Liver (tissue), 9 donors: ENCODE results near the gene MCF2L. TPM values are rescaled to one million over a fixed set of nuclear protein-coding genes. Genes with fewer than 3 reads are reported as not detected.

Experiments
- DNase-seq: peaks from one replicate; pipeline ENCODE4 v3.0.0-alpha.2; 2017; ENCODE audit warnings: low spot score
- H3K27ac ChIP-seq, 2 donors: one replicate each; pipeline ENCODE4 v1.7.0; 2013; ENCODE audit warnings: inconsistent platforms in 2 of 2, low read length in 2 of 2, control low read depth in 1 of 2, low read depth in 1 of 2, mild to moderate bottlenecking in 1 of 2
- H3K27me3 ChIP-seq, 4 donors: one replicate each; pipeline versions ENCODE4 v1.6.1 to v1.7.0; 2013; ENCODE audit warnings: low read length in 3 of 4, inconsistent platforms in 1 of 4, mild to moderate bottlenecking in 1 of 4, moderate library complexity in 1 of 4; ENCODE audit not compliant: control insufficient read depth in 4 of 4, insufficient read depth in 4 of 4
- H3K36me3 ChIP-seq, 4 donors: one replicate each; pipeline versions ENCODE4 v1.6.1 to v1.7.0; 2013; ENCODE audit warnings: low read length in 3 of 4, mild to moderate bottlenecking in 3 of 4, low read depth in 1 of 4, moderate library complexity in 1 of 4; ENCODE audit not compliant: control insufficient read depth in 4 of 4, insufficient read depth in 3 of 4
- H3K4me1 ChIP-seq, 4 donors: one replicate each; pipeline versions ENCODE4 v1.6.1 to v1.7.0; 2013; ENCODE audit warnings: low read length in 3 of 4, mild to moderate bottlenecking in 3 of 4, moderate library complexity in 1 of 4; ENCODE audit not compliant: control insufficient read depth in 4 of 4, insufficient read depth in 4 of 4
- H3K4me3 ChIP-seq, 3 donors: one replicate each; pipeline versions ENCODE4 v1.6.1 to v1.7.0; 2013; ENCODE audit warnings: low read length in 3 of 3, control low read depth in 1 of 3, low read depth in 1 of 3, mild to moderate bottlenecking in 1 of 3
- H3K9ac ChIP-seq, 2 donors: one replicate each; pipeline ENCODE4 v1.7.0; 2013; ENCODE audit warnings: low read length in 2 of 2, mild to moderate bottlenecking in 2 of 2, moderate library complexity in 2 of 2, control low read depth in 1 of 2, low read depth in 1 of 2
- H3K9me3 ChIP-seq, 4 donors: one replicate each; pipeline versions ENCODE4 v1.6.1 to v1.7.0; 2013; ENCODE audit warnings: low read length in 3 of 4; ENCODE audit not compliant: control insufficient read depth in 4 of 4
- EGR1 ChIP-seq, 2 donors: IDR thresholded peaks; 2 replicates each; pipeline ENCODE4 v1.6.1; 2016 to 2018; ENCODE audit warnings: antibody characterized with exemption in 2 of 2, low read depth in 2 of 2
- FOXA1 ChIP-seq: IDR thresholded peaks from 2 replicates; pipeline ENCODE4 v1.6.1; 2016; ENCODE audit warnings: antibody characterized with exemption
- FOXA2 ChIP-seq: IDR thresholded peaks from 2 replicates; pipeline ENCODE4 v1.6.1; 2016; ENCODE audit warnings: antibody characterized with exemption
- GABPA ChIP-seq, 2 donors: IDR thresholded peaks in 1 of 2; conservative IDR thresholded peaks in 1 of 2; 2 replicates each; pipeline ENCODE4 v1.6.1; 2016; ENCODE audit warnings: antibody characterized with exemption in 2 of 2, mild to moderate bottlenecking in 1 of 2, moderate library complexity in 1 of 2
- HNF4A ChIP-seq, 2 donors: conservative IDR thresholded peaks; 2 replicates each; pipeline ENCODE4 v1.6.1; 2016; ENCODE audit warnings: antibody characterized with exemption in 2 of 2, mild to moderate bottlenecking in 2 of 2
- HNF4G ChIP-seq: IDR thresholded peaks from 2 replicates; pipeline ENCODE4 v1.6.1; 2016; ENCODE audit warnings: antibody characterized with exemption
- JUND ChIP-seq, 2 donors: IDR thresholded peaks; 2 replicates each; pipeline ENCODE4 v1.6.1; 2016; ENCODE audit warnings: antibody characterized with exemption in 2 of 2
- NR2F2 ChIP-seq: IDR thresholded peaks from 2 replicates; pipeline ENCODE4 v1.6.1; 2016; ENCODE audit warnings: antibody characterized with exemption
- RAD21 ChIP-seq, 2 donors: IDR thresholded peaks; 2 replicates each; pipeline ENCODE4 v1.6.1; 2016; ENCODE audit warnings: antibody characterized with exemption in 2 of 2, mild to moderate bottlenecking in 2 of 2
- TAF1 ChIP-seq: conservative IDR thresholded peaks from 2 replicates; pipeline ENCODE4 v1.6.1; 2016; ENCODE audit warnings: antibody characterized with exemption, mild to moderate bottlenecking
- YY1 ChIP-seq: IDR thresholded peaks from 2 replicates; pipeline ENCODE4 v1.6.1; 2016; ENCODE audit warnings: antibody characterized with exemption, mild to moderate bottlenecking
- WGBS: extraction: QIAGEN DNeasy Blood & Tissue Kit; methylation state at CpG from one replicate; pipeline ENCODE4 v1.1.7; 2013; 5-methylcytosine and 5-hydroxymethylcytosine counted together
- polyA plus RNA-seq, 2 donors: library from polyadenylated mRNA; stranded (reverse) in 1 of 2; unstranded in 1 of 2; fragments of 200-250 nt in 1 of 2; fragments of >200 nt in 1 of 2; fragmentation: Nextera tagmentation in 1 of 2; extraction: Ambion mirVana in 1 of 2; gene quantifications; one replicate each; pipeline versions ENCODE4 v1.2.1 to v1.2.3, GENCODE V29; 2013 to 2015
- total RNA-seq, 2 donors: library from RNA; depleted of rRNA; stranded (reverse); fragments of >200 nt; gene quantifications; one replicate each; pipeline ENCODE4 v1.2.3, GENCODE V29; 2014
- TF ChIP-seq, protein P1 (sequence below): fragments of 150-350 bp; IDR thresholded peaks from 2 replicates; pipeline ENCODE4 v1.5.1; 2017; ENCODE audit warnings: improper control_type of control experiment, low read depth, low read length; ENCODE audit not compliant: missing input control
- TF ChIP-seq, protein P2 (sequence below): IDR thresholded peaks from 2 replicates; pipeline ENCODE4 v1.6.1; 2016; ENCODE audit warnings: antibody characterized with exemption
- TF ChIP-seq, protein P3 (sequence below): IDR thresholded peaks from 2 replicates; pipeline ENCODE4 v1.6.1; 2016; ENCODE audit warnings: antibody characterized with exemption
- TF ChIP-seq, protein P4 (sequence below): IDR thresholded peaks from 2 replicates; pipeline ENCODE4 v1.6.1; 2016; ENCODE audit warnings: antibody characterized with exemption, mild to moderate bottlenecking
- TF ChIP-seq, protein P5 (sequence below): IDR thresholded peaks from 2 replicates; pipeline ENCODE4 v1.6.1; 2016; ENCODE audit warnings: antibody characterized with exemption
- donor health status: healthy.
- donor health status: healthy.
- donor health status: healthy.
- donor health status: healthy.
- donor health status: healthy.

MCF2L gene
- total and polyA plus RNA-seq, 4 donors, result 2.9 to 12.8 (median 7.1) TPM

DNA sequence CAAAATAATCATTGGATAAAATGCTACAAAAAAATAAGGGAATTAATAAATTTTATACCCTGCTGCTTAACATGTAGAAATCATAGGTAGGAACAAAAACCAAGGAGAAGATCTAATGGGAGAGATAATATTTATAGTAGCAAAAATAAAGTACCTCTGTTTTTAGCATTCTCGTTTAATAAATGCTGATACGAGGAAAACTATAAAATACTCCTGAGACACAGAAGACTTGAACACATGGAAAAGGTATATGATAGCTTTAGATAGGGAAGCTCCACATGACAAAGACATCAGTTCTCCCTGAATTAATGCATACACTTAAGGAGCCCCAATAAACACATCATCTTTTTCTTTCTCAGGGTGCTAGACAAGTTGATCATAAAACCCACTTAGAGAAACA lies 44.6 kb upstream of the MCF2L start:
- 93% methylated on average over 2 of the region's 2 CpGs for WGBS

DNA sequence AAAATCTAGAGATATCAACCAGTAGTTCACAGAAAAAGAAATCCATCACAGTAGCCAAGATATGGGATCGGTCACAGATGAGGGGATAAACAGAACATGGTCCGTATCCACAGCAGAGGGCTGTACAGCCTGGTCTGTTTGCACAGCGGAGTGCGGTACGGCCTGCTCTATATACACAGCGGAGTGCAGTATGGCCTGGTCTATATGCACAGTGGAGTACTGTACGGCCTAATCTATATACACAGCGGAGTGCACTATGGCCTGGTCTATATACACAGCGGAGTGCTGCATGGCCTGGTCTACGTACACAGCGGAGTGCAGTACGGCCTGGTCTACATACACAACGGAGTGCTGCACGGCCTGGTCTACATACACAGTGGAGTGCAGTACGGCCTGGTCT lies 43.0 kb upstream of the MCF2L start:
- Histone ChIP-seq H3K9me3 (no peaks in the 10 kb centered on the region), H3K9ac (no peak overlapping the region), H3K27ac (no peak overlapping the region), H3K4me3 (no peak overlapping the region), H3K36me3 (no peaks in the 10 kb centered on the region), H3K4me1 (peaks cover 3 to 34% (median 30%) of the 10 kb centered on the region in 4 donors), H3K27me3 (no peaks in the 10 kb centered on the region)
- peak; percentile 22 for DNase-seq
- 97% methylated on average over 15 of the region's 15 CpGs for WGBS
- TF ChIP-seq EGR1 (IDR thresholded peaks at IDR 0.05; ENCODE audit: low read depth in 2 of 2), result no peak
- TF ChIP-seq GABPA (IDR thresholded peaks at IDR 0.05 in 1 of 2, conservative IDR thresholded peaks at IDR 0.05 in 1 of 2), result no peak
- TF ChIP-seq TAF1, result no peak
- TF ChIP-seq FOXA1, result no peak
- TF ChIP-seq HNF4G, result no peak
- no peak for TF ChIP-seq HNF4A (conservative IDR thresholded peaks at IDR 0.05)
- TF ChIP-seq, protein P1, sequence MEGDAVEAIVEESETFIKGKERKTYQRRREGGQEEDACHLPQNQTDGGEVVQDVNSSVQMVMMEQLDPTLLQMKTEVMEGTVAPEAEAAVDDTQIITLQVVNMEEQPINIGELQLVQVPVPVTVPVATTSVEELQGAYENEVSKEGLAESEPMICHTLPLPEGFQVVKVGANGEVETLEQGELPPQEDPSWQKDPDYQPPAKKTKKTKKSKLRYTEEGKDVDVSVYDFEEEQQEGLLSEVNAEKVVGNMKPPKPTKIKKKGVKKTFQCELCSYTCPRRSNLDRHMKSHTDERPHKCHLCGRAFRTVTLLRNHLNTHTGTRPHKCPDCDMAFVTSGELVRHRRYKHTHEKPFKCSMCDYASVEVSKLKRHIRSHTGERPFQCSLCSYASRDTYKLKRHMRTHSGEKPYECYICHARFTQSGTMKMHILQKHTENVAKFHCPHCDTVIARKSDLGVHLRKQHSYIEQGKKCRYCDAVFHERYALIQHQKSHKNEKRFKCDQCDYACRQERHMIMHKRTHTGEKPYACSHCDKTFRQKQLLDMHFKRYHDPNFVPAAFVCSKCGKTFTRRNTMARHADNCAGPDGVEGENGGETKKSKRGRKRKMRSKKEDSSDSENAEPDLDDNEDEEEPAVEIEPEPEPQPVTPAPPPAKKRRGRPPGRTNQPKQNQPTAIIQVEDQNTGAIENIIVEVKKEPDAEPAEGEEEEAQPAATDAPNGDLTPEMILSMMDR, result no peak
- TF ChIP-seq JUND (IDR thresholded peaks at IDR 0.05), result no peak
- TF ChIP-seq, protein P2, sequence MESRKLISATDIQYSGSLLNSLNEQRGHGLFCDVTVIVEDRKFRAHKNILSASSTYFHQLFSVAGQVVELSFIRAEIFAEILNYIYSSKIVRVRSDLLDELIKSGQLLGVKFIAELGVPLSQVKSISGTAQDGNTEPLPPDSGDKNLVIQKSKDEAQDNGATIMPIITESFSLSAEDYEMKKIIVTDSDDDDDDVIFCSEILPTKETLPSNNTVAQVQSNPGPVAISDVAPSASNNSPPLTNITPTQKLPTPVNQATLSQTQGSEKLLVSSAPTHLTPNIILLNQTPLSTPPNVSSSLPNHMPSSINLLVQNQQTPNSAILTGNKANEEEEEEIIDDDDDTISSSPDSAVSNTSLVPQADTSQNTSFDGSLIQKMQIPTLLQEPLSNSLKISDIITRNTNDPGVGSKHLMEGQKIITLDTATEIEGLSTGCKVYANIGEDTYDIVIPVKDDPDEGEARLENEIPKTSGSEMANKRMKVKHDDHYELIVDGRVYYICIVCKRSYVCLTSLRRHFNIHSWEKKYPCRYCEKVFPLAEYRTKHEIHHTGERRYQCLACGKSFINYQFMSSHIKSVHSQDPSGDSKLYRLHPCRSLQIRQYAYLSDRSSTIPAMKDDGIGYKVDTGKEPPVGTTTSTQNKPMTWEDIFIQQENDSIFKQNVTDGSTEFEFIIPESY, result no peak
- TF ChIP-seq YY1, result no peak
- no peak for TF ChIP-seq RAD21 (IDR thresholded peaks at IDR 0.05)

More for the DNA sequence above, 44.6 kb upstream of the MCF2L start:
- Histone ChIP-seq H3K9me3 (no peaks in the 10 kb centered on the region), H3K27ac (no peak overlapping the region), H3K4me1 (peaks cover 3 to 31% (median 25%) of the 10 kb centered on the region in 4 donors), H3K4me3 (no peak overlapping the region), H3K9ac (no peak overlapping the region), H3K27me3 (no peaks in the 10 kb centered on the region), H3K36me3 (no peaks in the 10 kb centered on the region)
- TF ChIP-seq, protein P2, result no peak
- TF ChIP-seq HNF4A (conservative IDR thresholded peaks at IDR 0.05), result no peak
- TF ChIP-seq, protein P3, sequence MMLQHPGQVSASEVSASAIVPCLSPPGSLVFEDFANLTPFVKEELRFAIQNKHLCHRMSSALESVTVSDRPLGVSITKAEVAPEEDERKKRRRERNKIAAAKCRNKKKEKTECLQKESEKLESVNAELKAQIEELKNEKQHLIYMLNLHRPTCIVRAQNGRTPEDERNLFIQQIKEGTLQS, result no peak
- no peak for DNase-seq

DNA sequence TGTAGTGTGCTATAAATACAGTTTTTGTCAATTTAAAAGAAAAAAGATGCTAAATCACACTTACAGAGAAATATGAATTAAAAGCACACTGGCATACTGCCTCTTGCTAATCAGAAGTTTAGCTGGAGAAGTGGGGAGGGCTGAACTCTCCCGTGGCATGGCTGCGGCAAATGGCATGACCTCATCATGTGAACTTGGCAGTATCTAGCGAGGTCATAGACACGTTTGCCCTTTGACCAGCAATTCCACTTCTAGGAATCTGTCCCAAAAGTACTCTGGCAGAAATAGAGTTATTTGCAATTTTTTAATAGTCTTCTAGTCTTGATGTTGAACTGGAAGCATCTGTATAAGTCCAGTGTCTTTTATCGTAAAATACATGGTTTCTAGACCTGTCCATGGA lies 42.0 kb upstream of the MCF2L start:
- Histone ChIP-seq H3K4me3 (no peak overlapping the region), H3K9ac (no peak overlapping the region), H3K27me3 (no peaks in the 10 kb centered on the region), H3K9me3 (no peaks in the 10 kb centered on the region), H3K27ac (peak overlapping the region; percentile 49 to 84), H3K4me1 (peaks cover 3 to 34% (median 30%) of the 10 kb centered on the region in 4 donors), H3K36me3 (no peaks in the 10 kb centered on the region)
- DNase-seq, result no peak
- 31% methylated on average over 5 of the region's 5 CpGs for WGBS
- TF ChIP-seq NR2F2, result peak; percentile 55
- TF ChIP-seq, protein P2, result no peak
- TF ChIP-seq, protein P4, sequence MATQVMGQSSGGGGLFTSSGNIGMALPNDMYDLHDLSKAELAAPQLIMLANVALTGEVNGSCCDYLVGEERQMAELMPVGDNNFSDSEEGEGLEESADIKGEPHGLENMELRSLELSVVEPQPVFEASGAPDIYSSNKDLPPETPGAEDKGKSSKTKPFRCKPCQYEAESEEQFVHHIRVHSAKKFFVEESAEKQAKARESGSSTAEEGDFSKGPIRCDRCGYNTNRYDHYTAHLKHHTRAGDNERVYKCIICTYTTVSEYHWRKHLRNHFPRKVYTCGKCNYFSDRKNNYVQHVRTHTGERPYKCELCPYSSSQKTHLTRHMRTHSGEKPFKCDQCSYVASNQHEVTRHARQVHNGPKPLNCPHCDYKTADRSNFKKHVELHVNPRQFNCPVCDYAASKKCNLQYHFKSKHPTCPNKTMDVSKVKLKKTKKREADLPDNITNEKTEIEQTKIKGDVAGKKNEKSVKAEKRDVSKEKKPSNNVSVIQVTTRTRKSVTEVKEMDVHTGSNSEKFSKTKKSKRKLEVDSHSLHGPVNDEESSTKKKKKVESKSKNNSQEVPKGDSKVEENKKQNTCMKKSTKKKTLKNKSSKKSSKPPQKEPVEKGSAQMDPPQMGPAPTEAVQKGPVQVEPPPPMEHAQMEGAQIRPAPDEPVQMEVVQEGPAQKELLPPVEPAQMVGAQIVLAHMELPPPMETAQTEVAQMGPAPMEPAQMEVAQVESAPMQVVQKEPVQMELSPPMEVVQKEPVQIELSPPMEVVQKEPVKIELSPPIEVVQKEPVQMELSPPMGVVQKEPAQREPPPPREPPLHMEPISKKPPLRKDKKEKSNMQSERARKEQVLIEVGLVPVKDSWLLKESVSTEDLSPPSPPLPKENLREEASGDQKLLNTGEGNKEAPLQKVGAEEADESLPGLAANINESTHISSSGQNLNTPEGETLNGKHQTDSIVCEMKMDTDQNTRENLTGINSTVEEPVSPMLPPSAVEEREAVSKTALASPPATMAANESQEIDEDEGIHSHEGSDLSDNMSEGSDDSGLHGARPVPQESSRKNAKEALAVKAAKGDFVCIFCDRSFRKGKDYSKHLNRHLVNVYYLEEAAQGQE, result no peak
- TF ChIP-seq EGR1 (IDR thresholded peaks at IDR 0.05; ENCODE audit: low read depth in 2 of 2), result no peak
- TF ChIP-seq HNF4A (conservative IDR thresholded peaks at IDR 0.05), result peak; percentile 89 to 92
- no peak for TF ChIP-seq FOXA2
- TF ChIP-seq, protein P5, sequence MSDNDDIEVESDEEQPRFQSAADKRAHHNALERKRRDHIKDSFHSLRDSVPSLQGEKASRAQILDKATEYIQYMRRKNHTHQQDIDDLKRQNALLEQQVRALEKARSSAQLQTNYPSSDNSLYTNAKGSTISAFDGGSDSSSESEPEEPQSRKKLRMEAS, result peak; percentile 29
